ENCODE results near the gene AKAP8L. TPM values are rescaled to one million over a fixed set of nuclear protein-coding genes. Genes with fewer than 3 reads are reported as not detected.

AKAP8L gene
- total RNA-seq, 1 experiment from 2014 or later = 231 TPM

DNA sequence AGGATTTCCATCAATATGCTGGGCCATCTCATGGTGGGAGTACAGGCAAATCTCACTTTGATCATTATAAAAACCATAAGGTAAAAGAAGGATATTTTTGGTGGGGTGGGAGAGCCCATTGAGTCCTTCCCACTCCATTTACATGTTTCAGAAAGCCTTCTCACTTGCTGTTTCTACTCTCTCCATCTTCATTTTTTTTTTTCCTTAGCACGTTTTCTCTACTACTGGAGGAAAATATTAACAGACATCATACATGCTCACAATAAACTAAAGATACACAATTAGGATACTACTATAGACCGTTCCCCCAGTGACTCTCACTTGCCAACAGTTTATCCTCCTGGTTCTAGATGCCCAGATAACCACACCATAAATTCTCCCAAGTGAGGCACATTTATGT, 37.4 kb downstream of the AKAP8L start:
- ATAC-seq = no peak
- peaks cover 4% of the 10 kb centered on the region; the same call in 1 of the 2 replicates for H3K36me3 Mint-ChIP-seq
- no peaks in the 10 kb centered on the region for H3K27me3 Mint-ChIP-seq (ENCODE audit: low read depth)
- TF ChIP-seq, protein P1, sequence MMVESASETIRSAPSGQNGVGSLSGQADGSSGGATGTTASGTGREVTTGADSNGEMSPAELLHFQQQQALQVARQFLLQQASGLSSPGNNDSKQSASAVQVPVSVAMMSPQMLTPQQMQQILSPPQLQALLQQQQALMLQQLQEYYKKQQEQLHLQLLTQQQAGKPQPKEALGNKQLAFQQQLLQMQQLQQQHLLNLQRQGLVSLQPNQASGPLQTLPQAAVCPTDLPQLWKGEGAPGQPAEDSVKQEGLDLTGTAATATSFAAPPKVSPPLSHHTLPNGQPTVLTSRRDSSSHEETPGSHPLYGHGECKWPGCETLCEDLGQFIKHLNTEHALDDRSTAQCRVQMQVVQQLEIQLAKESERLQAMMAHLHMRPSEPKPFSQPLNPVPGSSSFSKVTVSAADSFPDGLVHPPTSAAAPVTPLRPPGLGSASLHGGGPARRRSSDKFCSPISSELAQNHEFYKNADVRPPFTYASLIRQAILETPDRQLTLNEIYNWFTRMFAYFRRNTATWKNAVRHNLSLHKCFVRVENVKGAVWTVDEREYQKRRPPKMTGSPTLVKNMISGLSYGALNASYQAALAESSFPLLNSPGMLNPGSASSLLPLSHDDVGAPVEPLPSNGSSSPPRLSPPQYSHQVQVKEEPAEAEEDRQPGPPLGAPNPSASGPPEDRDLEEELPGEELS (CRISPR knock-in tag; IDR thresholded peaks at IDR 0.05) = no peak
- TF ChIP-seq GRHL2 (CRISPR knock-in tag; IDR thresholded peaks at IDR 0.05; ENCODE audit: insufficient replicate concordance, severe bottlenecking) (no peak), ZNF263 (CRISPR knock-in tag; IDR thresholded peaks at IDR 0.05; ENCODE audit: low read depth) (no peak), KAT7 (CRISPR knock-in tag; IDR thresholded peaks at IDR 0.05; ENCODE audit: borderline replicate concordance) (no peak)
- TF ChIP-seq, protein P2, sequence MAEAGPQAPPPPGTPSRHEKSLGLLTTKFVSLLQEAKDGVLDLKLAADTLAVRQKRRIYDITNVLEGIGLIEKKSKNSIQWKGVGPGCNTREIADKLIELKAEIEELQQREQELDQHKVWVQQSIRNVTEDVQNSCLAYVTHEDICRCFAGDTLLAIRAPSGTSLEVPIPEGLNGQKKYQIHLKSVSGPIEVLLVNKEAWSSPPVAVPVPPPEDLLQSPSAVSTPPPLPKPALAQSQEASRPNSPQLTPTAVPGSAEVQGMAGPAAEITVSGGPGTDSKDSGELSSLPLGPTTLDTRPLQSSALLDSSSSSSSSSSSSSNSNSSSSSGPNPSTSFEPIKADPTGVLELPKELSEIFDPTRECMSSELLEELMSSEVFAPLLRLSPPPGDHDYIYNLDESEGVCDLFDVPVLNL (CRISPR knock-in tag; IDR thresholded peaks at IDR 0.05; ENCODE audit: borderline replicate concordance, low read depth) = no peak
- TF ChIP-seq, protein P3, sequence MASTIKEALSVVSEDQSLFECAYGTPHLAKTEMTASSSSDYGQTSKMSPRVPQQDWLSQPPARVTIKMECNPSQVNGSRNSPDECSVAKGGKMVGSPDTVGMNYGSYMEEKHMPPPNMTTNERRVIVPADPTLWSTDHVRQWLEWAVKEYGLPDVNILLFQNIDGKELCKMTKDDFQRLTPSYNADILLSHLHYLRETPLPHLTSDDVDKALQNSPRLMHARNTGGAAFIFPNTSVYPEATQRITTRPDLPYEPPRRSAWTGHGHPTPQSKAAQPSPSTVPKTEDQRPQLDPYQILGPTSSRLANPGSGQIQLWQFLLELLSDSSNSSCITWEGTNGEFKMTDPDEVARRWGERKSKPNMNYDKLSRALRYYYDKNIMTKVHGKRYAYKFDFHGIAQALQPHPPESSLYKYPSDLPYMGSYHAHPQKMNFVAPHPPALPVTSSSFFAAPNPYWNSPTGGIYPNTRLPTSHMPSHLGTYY (CRISPR knock-in tag; IDR thresholded peaks at IDR 0.05) = no peak
- POLR2A ChIA-PET = no interaction called here
- peaks cover 29% of the 10 kb centered on the region for H3K4me1 Mint-ChIP-seq
- CTCF ChIA-PET = no interaction called here
- peak overlapping the region; percentile 86 for H3K4me3 Mint-ChIP-seq
- no peak for DNase-seq (ENCODE audit: low spot score)
- H3K9me3 Mint-ChIP-seq = no peaks in the 10 kb centered on the region
- H3K27ac Mint-ChIP-seq = peak overlapping the region; percentile 82

DNA sequence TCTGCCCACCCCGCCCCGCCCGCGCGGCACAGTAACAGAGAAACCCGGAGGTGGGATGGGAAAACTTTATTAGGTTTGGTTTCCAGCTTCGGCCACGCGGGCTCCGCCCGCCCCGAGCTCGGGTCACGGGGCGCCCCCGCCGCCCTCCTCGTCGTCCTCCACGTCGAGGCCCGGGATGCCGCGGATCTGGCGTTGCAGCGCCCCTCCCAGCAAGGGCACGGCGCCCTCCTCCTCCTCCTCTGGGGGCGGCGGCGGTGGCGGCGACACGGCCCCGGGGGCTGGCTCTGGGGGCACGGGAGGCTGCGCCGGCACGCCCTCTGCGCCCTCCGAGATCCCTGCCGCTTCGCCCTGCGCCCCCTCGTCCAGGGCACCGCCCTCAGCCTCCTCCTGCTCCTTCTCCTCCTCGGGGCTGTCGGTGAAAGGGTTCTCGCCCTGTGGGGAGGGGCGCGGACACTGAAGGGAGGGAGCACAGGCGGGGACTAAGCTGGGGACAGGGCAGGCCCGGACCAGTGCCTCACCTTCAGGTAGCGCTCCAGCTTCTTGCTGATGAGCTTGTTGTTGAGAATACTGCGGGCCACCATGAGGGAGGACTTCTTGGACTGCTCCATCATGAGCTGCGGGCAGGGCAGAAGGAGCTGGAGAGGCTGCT, 38.7 kb downstream of the AKAP8L start:
- H3K4me3 Mint-ChIP-seq = peak overlapping the region; percentile 99
- no peaks in the 10 kb centered on the region for H3K27me3 Mint-ChIP-seq (ENCODE audit: low read depth)
- CTCF ChIA-PET = interaction anchor here (0.5 to 4.5 kb wide), 18 partner anchors 15 to 974 kb away, joined by 3 to 22 read pairs (median 5); partner anchors contain the start of genes AKAP8L and BRD4
- H3K4me1 Mint-ChIP-seq = peaks cover 29% of the 10 kb centered on the region
- peak; percentile 78 for DNase-seq (ENCODE audit: low spot score)
- no peaks in the 10 kb centered on the region for H3K9me3 Mint-ChIP-seq
- peak overlapping the region; percentile 82 for H3K27ac Mint-ChIP-seq
- peak; percentile 53 for ATAC-seq
- no peaks in the 10 kb centered on the region; the same call in 1 of the 2 replicates for H3K36me3 Mint-ChIP-seq
- POLR2A ChIA-PET = interaction anchor here (0.5 to 2.4 kb wide), 19 partner anchors 9 to 1204 kb away, joined by 3 to 31 read pairs (median 4); partner anchors contain the start of genes AKAP8L, BRD4 and EPHX3
- TF ChIP-seq, protein P4, sequence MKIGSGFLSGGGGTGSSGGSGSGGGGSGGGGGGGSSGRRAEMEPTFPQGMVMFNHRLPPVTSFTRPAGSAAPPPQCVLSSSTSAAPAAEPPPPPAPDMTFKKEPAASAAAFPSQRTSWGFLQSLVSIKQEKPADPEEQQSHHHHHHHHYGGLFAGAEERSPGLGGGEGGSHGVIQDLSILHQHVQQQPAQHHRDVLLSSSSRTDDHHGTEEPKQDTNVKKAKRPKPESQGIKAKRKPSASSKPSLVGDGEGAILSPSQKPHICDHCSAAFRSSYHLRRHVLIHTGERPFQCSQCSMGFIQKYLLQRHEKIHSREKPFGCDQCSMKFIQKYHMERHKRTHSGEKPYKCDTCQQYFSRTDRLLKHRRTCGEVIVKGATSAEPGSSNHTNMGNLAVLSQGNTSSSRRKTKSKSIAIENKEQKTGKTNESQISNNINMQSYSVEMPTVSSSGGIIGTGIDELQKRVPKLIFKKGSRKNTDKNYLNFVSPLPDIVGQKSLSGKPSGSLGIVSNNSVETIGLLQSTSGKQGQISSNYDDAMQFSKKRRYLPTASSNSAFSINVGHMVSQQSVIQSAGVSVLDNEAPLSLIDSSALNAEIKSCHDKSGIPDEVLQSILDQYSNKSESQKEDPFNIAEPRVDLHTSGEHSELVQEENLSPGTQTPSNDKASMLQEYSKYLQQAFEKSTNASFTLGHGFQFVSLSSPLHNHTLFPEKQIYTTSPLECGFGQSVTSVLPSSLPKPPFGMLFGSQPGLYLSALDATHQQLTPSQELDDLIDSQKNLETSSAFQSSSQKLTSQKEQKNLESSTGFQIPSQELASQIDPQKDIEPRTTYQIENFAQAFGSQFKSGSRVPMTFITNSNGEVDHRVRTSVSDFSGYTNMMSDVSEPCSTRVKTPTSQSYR (CRISPR knock-in tag; IDR thresholded peaks at IDR 0.05) = no peak
- TF ChIP-seq ZNF263 (CRISPR knock-in tag; IDR thresholded peaks at IDR 0.05; ENCODE audit: low read depth) = peak; percentile 70
- no peak for TF ChIP-seq EMX1 (CRISPR knock-in tag; IDR thresholded peaks at IDR 0.05)
- 0 out of 2 replicates have a peak, but pooled peaks have one; percentile 33 for TF ChIP-seq ZNF416 (CRISPR knock-in tag; IDR thresholded peaks at IDR 0.05)
- 0 out of 2 replicates have a peak, but pooled peaks have one; percentile 3 for TF ChIP-seq KAT7 (CRISPR knock-in tag; IDR thresholded peaks at IDR 0.05; ENCODE audit: borderline replicate concordance)
- peak; percentile 35; the same call in 1 of the 2 replicates for TF ChIP-seq FOXP1 (CRISPR knock-in tag; IDR thresholded peaks at IDR 0.05; ENCODE audit: borderline replicate concordance)
- TF ChIP-seq, protein P5, sequence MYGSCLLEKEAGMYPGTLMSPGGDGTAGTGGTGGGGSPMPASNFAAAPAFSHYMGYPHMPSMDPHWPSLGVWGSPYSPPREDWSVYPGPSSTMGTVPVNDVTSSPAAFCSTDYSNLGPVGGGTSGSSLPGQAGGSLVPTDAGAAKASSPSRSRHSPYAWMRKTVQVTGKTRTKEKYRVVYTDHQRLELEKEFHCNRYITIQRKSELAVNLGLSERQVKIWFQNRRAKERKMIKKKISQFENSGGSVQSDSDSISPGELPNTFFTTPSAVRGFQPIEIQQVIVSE (CRISPR knock-in tag; IDR thresholded peaks at IDR 0.05; ENCODE audit: borderline replicate concordance) = no peak
- TF ChIP-seq ZNF232 (CRISPR knock-in tag; IDR thresholded peaks at IDR 0.05) = peak; percentile 78; the same call in 1 of the 2 replicates
- TF ChIP-seq NFATC4 (CRISPR knock-in tag; IDR thresholded peaks at IDR 0.05) = peak; percentile 39; the same call in 1 of the 2 replicates
- TF ChIP-seq TP53 (CRISPR knock-in tag; IDR thresholded peaks at IDR 0.05) = 0 out of 2 replicates have a peak, but pooled peaks have one; percentile 8
- TF ChIP-seq, protein P6, sequence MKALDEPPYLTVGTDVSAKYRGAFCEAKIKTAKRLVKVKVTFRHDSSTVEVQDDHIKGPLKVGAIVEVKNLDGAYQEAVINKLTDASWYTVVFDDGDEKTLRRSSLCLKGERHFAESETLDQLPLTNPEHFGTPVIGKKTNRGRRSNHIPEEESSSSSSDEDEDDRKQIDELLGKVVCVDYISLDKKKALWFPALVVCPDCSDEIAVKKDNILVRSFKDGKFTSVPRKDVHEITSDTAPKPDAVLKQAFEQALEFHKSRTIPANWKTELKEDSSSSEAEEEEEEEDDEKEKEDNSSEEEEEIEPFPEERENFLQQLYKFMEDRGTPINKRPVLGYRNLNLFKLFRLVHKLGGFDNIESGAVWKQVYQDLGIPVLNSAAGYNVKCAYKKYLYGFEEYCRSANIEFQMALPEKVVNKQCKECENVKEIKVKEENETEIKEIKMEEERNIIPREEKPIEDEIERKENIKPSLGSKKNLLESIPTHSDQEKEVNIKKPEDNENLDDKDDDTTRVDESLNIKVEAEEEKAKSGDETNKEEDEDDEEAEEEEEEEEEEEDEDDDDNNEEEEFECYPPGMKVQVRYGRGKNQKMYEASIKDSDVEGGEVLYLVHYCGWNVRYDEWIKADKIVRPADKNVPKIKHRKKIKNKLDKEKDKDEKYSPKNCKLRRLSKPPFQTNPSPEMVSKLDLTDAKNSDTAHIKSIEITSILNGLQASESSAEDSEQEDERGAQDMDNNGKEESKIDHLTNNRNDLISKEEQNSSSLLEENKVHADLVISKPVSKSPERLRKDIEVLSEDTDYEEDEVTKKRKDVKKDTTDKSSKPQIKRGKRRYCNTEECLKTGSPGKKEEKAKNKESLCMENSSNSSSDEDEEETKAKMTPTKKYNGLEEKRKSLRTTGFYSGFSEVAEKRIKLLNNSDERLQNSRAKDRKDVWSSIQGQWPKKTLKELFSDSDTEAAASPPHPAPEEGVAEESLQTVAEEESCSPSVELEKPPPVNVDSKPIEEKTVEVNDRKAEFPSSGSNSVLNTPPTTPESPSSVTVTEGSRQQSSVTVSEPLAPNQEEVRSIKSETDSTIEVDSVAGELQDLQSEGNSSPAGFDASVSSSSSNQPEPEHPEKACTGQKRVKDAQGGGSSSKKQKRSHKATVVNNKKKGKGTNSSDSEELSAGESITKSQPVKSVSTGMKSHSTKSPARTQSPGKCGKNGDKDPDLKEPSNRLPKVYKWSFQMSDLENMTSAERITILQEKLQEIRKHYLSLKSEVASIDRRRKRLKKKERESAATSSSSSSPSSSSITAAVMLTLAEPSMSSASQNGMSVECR (CRISPR knock-in tag; IDR thresholded peaks at IDR 0.05; ENCODE audit: borderline replicate concordance) = no peak; the same call in 1 of the 2 replicates
- peak; percentile 38; the same call in 1 of the 2 replicates for TF ChIP-seq SMAD3 (CRISPR knock-in tag; IDR thresholded peaks at IDR 0.05; ENCODE audit: borderline replicate concordance)
- no peak; the same call in 1 of the 2 replicates for TF ChIP-seq JUN (CRISPR knock-in tag; IDR thresholded peaks at IDR 0.05)
- peak; percentile 61 for TF ChIP-seq SP1 (CRISPR knock-in tag; conservative IDR thresholded peaks at IDR 0.05)
